Activated T-cell treated with anti-CD3 and anti-CD28 coated beads for 1 hour (primary cell): ENCODE data around the gene MBLAC1.

ENCODE experiments used
- DNase-seq: peaks from one replicate; pipeline ENCODE4 v3.0.0-alpha.2; 2020; ENCODE audit warnings: low read depth

The MBLAC1 gene

GRCh38 chr7:100126931-100127865 is at the start of gene MBLAC1:
TSS of gene MBLAC1 (plus strand) at chr7:100126967. CDS start at chr7:100127396, 429 bp downstream.
- DNase-seq = peak; percentile 90

- DNase-seq = no peak
Measured at GRCh38 chr7:100077205-100077604, 49.6 kb upstream of the MBLAC1 start.

GRCh38 chr7:100079024-100079560 is 47.7 kb upstream of the MBLAC1 start:
- DNase-seq = no peak

GRCh38 chr7:100080907-100081534 is 45.7 kb upstream of the MBLAC1 start:
- DNase-seq = no peak

GRCh38 chr7:100081535-100082102 is 45.1 kb upstream of the MBLAC1 start, which contains the start of gene ZNF3:
TSS of gene ZNF3 (minus strand) at chr7:100081723. CDS start at chr7:100077357, 4,366 bp downstream.
- peak; percentile 93 for DNase-seq

GRCh38 chr7:100082978-100083377 is 43.8 kb upstream of the MBLAC1 start:
- DNase-seq = no peak

GRCh38 chr7:100085515-100085914 is 41.3 kb upstream of the MBLAC1 start:
- no peak for DNase-seq

- no peak for DNase-seq
Measured at GRCh38 chr7:100087055-100087750, 39.6 kb upstream of the MBLAC1 start.

GRCh38 chr7:100088095-100088620 is 38.6 kb upstream of the MBLAC1 start:
- DNase-seq = no peak

- peak; percentile 87 for DNase-seq
Measured at GRCh38 chr7:100088621-100089457, 37.9 kb upstream of the MBLAC1 start, which contains the start of gene COPS6. TSS of gene COPS6 (plus strand) at chr7:100088969. CDS start at chr7:100088991, 22 bp downstream.

- no peak for DNase-seq
Measured at GRCh38 chr7:100089458-100090196, 37.1 kb upstream of the MBLAC1 start.

- DNase-seq = no peak
Measured at GRCh38 chr7:100090527-100091410, 36.0 kb upstream of the MBLAC1 start.

- no peak for DNase-seq
Measured at GRCh38 chr7:100091411-100092181, 35.2 kb upstream of the MBLAC1 start.

GRCh38 chr7:100093054-100093453 is 33.7 kb upstream of the MBLAC1 start:
- DNase-seq = no peak

GRCh38 chr7:100093498-100093897 is 33.3 kb upstream of the MBLAC1 start:
- no peak for DNase-seq

- DNase-seq = no peak
Measured at GRCh38 chr7:100093925-100094486, 32.8 kb upstream of the MBLAC1 start.

- DNase-seq = no peak
Measured at GRCh38 chr7:100095289-100095688, 31.5 kb upstream of the MBLAC1 start.

- DNase-seq = no peak
Measured at GRCh38 chr7:100095704-100096103, 31.1 kb upstream of the MBLAC1 start.
